Measurements from ENCODE around the gene RAB6D. TPM values are rescaled to one million over a fixed set of nuclear protein-coding genes. Genes with fewer than 3 reads are reported as not detected.
A peak's percentile ranks its signal among the peaks of the same experiment; 100 is the strongest.
"Not testable (repeated sequence)": the region's sequence is repeated elsewhere in the genome, so short reads cannot be mapped to it uniquely, and the experiment has no call there.

The RAB6D gene
- total RNA-seq, 2 experiments from 2014 or later: not detected

DNA sequence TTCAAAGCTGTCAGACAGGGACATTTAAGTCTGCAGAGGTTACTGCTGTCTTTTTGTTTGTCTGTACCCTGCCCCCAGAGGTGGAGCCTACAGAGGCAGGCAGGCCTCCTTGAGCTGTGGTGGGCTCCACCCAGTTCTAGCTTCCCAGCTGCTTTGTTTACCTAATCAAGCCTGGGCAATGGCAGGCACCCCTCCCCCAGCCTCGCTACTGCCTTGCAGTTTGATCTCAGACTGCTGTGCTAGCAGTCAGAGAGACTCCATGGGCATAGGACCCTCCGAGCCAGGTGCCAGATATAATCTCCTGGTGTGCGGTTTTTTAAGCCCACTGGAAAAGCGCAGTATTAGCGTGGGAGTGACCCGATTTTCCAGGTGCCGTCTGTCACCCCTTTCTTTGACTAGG lies 16.9 kb downstream of the RAB6D start:
- DNase-seq; ATAC-seq; H3K27me3 Mint-ChIP-seq; H3K9me3 Mint-ChIP-seq (ENCODE audit: low read depth); CTCF ChIA-PET; H3K36me3 Mint-ChIP-seq; H3K27ac Mint-ChIP-seq; H3K4me1 Mint-ChIP-seq; H3K4me3 Mint-ChIP-seq: not testable (repeated sequence)

DNA sequence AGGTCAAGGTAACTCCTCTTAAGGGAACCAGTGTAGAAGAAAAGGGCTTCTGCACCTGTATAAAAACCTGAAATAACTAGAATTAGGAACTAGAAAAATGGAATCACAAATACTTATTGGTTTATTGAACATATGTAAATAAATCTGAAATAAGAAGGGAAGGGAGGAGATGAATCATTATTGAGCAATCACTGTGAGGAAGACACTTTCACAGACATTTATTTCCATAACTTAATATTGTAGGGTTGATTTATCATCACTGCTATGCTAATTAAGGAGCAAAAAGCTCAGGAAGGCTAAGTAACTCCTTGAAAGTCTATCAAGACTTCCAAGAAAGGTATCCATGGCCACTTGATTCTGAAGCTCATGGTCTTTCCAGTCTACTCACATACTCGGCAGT lies 24.7 kb downstream of the RAB6D start:
- DNase-seq; H3K4me3 Mint-ChIP-seq; H3K4me1 Mint-ChIP-seq; H3K27ac Mint-ChIP-seq; H3K9me3 Mint-ChIP-seq (ENCODE audit: low read depth); ATAC-seq; H3K36me3 Mint-ChIP-seq; CTCF ChIA-PET: not testable (repeated sequence)
- H3K27me3 Mint-ChIP-seq: peaks cover 35% of the 10 kb centered on the region

DNA sequence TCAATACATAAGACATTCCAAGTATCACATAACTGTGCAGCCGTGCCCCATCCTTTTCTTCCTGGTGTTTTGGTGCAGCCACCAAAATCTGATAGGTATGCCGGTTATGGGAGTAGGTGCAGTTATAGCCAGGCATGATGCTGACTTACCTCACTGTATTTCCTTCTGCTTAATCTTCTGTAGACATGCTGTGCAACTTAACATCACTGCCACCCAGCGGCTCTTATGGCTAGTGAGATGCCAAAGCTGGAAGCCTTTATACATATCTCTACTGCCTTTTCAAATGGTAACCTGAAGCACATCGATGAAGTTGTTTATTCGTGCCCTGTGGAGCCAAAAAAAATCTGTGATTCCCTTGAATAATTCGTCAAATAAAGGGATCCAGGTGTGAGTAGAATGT lies 28.6 kb downstream of the RAB6D start:
- not testable (repeated sequence) for H3K4me1 Mint-ChIP-seq; H3K9me3 Mint-ChIP-seq (ENCODE audit: low read depth); ATAC-seq; H3K27ac Mint-ChIP-seq; H3K4me3 Mint-ChIP-seq; H3K36me3 Mint-ChIP-seq
- CTCF ChIA-PET: interaction anchor here (1.2 to 2.4 kb wide), 2 partner anchors 179 to 181 kb away, joined by 5 to 11 read pairs; no protein-coding TSS in a partner anchor
- H3K27me3 Mint-ChIP-seq: peaks cover 47% of the 10 kb centered on the region
- peak; percentile 50 for DNase-seq

DNA sequence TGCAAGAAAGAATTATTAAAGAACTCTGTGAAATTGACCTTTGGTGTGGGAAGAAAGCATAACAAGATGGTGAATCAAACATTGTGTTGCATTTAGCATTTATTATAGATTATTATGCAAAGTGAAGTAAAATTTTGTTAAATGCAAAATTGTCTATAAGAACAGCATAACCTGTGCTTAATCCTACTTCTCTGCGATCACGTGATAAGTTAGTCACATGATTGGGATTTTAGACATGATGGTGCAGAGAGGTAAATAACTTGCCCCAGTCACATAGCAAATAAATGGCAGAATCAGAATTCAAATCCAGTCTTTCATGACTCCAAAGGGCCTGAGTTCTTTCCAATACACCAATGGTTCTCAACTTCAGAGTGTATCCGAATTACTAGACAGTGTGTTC lies 31.3 kb downstream of the RAB6D start:
- CTCF ChIA-PET; H3K4me1 Mint-ChIP-seq; H3K9me3 Mint-ChIP-seq (ENCODE audit: low read depth); DNase-seq; ATAC-seq; H3K36me3 Mint-ChIP-seq; H3K27ac Mint-ChIP-seq; H3K4me3 Mint-ChIP-seq: not testable (repeated sequence)
- H3K27me3 Mint-ChIP-seq: peaks cover 47% of the 10 kb centered on the region

DNA sequence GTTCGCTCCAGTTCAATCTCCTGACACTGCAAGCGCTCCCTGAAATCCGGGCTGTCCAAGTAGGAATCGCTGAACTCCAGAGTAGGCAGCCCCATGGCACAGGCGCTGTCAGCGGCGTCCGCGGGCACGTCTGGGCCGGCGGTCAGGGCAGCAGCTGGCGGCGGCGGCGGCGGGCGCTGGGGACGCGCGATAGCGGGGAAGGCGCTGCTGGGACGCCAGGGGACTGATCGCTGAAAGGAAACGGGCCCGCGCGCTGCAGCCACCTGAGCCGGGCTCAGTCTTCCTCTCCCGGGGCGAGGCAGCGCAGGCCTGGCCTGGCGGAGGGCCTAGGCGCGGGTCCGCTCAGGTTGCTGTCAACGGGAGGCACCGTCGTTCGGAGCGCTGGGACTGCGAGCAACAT lies 33.0 kb downstream of the RAB6D start:
- peaks cover 42% of the 10 kb centered on the region for H3K27me3 Mint-ChIP-seq
- H3K4me1 Mint-ChIP-seq; H3K4me3 Mint-ChIP-seq; CTCF ChIA-PET; H3K9me3 Mint-ChIP-seq (ENCODE audit: low read depth); H3K36me3 Mint-ChIP-seq; DNase-seq; H3K27ac Mint-ChIP-seq: not testable (repeated sequence)
- ATAC-seq: peak; percentile 60

DNA sequence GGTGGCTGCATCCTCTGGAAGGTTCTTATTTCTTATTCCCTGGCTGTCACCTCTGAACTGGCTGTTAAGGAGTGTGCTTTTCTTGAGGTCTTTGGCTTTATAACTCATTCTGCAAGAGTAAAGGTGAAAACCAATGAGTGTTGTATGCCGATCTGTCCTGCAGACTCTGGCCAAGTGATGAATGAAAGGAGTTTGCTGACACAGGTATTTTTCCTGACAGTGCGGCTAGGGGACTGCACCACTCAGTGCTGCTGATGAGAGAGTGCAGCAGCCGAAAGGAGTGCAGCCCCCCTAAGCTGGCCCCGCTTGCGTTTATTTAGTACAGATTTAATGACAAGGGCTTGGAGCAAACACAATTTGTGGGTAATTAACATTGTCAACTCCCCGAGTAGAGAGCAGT lies 41.8 kb downstream of the RAB6D start:
- Mint-ChIP-seq H3K36me3 (no peaks in the 10 kb centered on the region), H3K27ac (no peak overlapping the region), H3K27me3 (peaks cover 22% of the 10 kb centered on the region), H3K4me3 (no peak overlapping the region), H3K9me3 (ENCODE audit: low read depth) (peaks cover 5% of the 10 kb centered on the region), H3K4me1 (no peaks in the 10 kb centered on the region)
- no peak for ATAC-seq
- CTCF ChIA-PET: no interaction called here
- DNase-seq: no peak

DNA sequence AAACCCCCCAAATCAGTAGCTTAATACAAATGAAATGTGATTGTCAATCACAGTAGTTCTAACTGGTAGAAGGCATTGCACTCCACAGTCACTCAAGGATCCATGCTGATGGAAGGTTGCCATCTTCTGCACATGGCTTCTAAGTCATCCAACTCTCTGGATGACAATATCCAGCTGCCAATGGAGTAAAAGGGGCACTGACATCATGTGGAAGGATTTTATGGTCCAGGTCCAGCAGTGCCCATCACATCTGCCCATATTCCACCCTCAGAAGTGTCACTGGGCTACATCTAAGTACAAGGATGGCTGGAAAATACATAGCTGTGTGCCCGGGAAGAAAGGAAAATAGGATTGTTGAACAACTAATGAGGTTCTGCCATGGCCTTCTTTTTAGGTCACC lies 42.6 kb downstream of the RAB6D start:
- H3K27me3 Mint-ChIP-seq: peaks cover 22% of the 10 kb centered on the region
- H3K27ac Mint-ChIP-seq; H3K4me1 Mint-ChIP-seq; DNase-seq; H3K9me3 Mint-ChIP-seq (ENCODE audit: low read depth); CTCF ChIA-PET; H3K36me3 Mint-ChIP-seq; H3K4me3 Mint-ChIP-seq; ATAC-seq: not testable (repeated sequence)

DNA sequence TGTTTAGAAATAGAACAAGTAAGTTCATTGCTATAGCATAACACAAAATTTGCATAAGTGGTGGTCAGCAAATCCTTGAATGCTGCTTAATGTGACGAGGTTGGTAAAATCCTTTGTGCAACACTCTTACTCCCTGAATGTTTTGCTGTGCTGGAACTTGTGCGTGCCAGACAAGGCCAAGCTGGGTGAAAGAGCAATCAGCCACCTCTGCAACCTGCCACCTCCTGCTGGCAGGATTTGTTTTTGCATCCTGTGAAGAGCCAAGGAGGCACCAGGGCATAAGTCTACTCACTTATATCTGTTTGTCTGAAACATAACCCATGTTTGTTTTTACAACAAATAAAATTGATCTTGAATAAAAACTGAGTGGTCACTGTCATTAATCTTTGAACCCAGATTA lies 53.0 kb downstream of the RAB6D start:
- H3K27me3 Mint-ChIP-seq: peaks cover 25% of the 10 kb centered on the region
- H3K27ac Mint-ChIP-seq; H3K9me3 Mint-ChIP-seq (ENCODE audit: low read depth); H3K4me3 Mint-ChIP-seq; H3K36me3 Mint-ChIP-seq; ATAC-seq; H3K4me1 Mint-ChIP-seq; DNase-seq; CTCF ChIA-PET: not testable (repeated sequence)

Other genes with a start within 250 kb of the RAB6D start
- under 1 TPM; 0.32 to 0.40 TPM for gene POTEE, start 154.6 kb downstream of the RAB6D start, total RNA-seq
- gene TUBA3D, start 112.0 kb upstream of the RAB6D start, total RNA-seq: not detected
- gene MZT2A, start 128.2 kb upstream of the RAB6D start, total RNA-seq: 100 to 1,000 TPM; 198 to 262 TPM
- gene CCDC74A, start 163.7 kb upstream of the RAB6D start, total RNA-seq: 1 to 10 TPM; 3.0 to 4.6 TPM

Measured in activated CD8-positive, alpha-beta memory T cell treated with anti-CD3 and anti-CD28 coated beads, Interleukin-2, amount 10 ng/mL, durations not matched to agents 7 days and 5 days (primary cell).